MCF 10A (cell line): Measurements from ENCODE around the gene EMX1. TPM values are rescaled to one million over a fixed set of nuclear protein-coding genes. Genes with fewer than 3 reads are reported as not detected.

Source experiments
- BruUV-seq: library from RNA; stranded (reverse); fragments of 400-500 nt; replicated peaks from 2 replicates; lab custom pipeline; 2021; lab: Mats Ljungman, UMichigan
- CTCF ChIA-PET: fragments of 300-600 bp; sonication (Branson Sonifier 250); formaldehyde crosslinking; extraction: SDS; loops from one replicate; lab custom pipeline; 2021; ENCODE audit warnings: antibody characterized with exemption, inconsistent platforms; lab: Yijun Ruan, JAX
- POLR2A ChIA-PET: fragments of 300-600, 350-650 bp; sonication (Branson Sonifier 250); formaldehyde crosslinking; extraction: SDS; loops from one replicate; lab custom pipeline; 2020; ENCODE audit warnings: antibody characterized with exemption, inconsistent platforms; lab: Yijun Ruan, JAX
- DNase-seq: peaks from one replicate; pipeline ENCODE4 v3.0.0-alpha.2; 2018; ENCODE audit not compliant: unreplicated experiment
- H3K27ac Mint-ChIP-seq: one replicate; pipeline ENCODE4 v1.8.0; 2022; ENCODE audit warnings: mild to moderate bottlenecking, low read depth, mixed read lengths; ENCODE audit not compliant: unreplicated experiment
- H3K27me3 Mint-ChIP-seq: one replicate; pipeline ENCODE4 v1.8.0; 2022; ENCODE audit warnings: mixed read lengths; ENCODE audit not compliant: insufficient read depth, unreplicated experiment
- H3K36me3 Mint-ChIP-seq: one replicate; pipeline ENCODE4 v1.8.0; 2022; ENCODE audit warnings: mild to moderate bottlenecking, moderate library complexity, mixed read lengths; ENCODE audit not compliant: insufficient read depth, unreplicated experiment
- H3K4me1 Mint-ChIP-seq: one replicate; pipeline ENCODE4 v1.8.0; 2022; ENCODE audit warnings: mixed read lengths; ENCODE audit not compliant: insufficient read depth, unreplicated experiment
- H3K4me3 Mint-ChIP-seq: one replicate; pipeline ENCODE4 v1.8.0; 2022; ENCODE audit warnings: mild to moderate bottlenecking, moderate library complexity, mixed read lengths; ENCODE audit not compliant: unreplicated experiment
- H3K9me3 Mint-ChIP-seq: one replicate; pipeline ENCODE4 v1.8.0; 2022; ENCODE audit warnings: mixed read lengths; ENCODE audit not compliant: unreplicated experiment
- intact Hi-C: fragments of 100-400 bp; cut with micrococcal nuclease; formaldehyde crosslinking; loops from 2 replicates; pipeline ENCODE4 v1.14.1; 2022
- total RNA-seq: library from RNA; stranded (reverse); gene quantifications from 2 replicates; pipeline ENCODE4 v1.2.3, GENCODE V29; 2022
- TF ChIP-seq, protein P1 (sequence below): fragments of 200-600 bp; IDR thresholded peaks from one replicate; pipeline ENCODE4 v1.8.0; 2022; ENCODE audit warnings: antibody characterized with exemption, mild to moderate bottlenecking; ENCODE audit not compliant: unreplicated experiment

Gene EMX1
- total RNA-seq, 1 experiment from 2014 or later: not detected

DNA sequence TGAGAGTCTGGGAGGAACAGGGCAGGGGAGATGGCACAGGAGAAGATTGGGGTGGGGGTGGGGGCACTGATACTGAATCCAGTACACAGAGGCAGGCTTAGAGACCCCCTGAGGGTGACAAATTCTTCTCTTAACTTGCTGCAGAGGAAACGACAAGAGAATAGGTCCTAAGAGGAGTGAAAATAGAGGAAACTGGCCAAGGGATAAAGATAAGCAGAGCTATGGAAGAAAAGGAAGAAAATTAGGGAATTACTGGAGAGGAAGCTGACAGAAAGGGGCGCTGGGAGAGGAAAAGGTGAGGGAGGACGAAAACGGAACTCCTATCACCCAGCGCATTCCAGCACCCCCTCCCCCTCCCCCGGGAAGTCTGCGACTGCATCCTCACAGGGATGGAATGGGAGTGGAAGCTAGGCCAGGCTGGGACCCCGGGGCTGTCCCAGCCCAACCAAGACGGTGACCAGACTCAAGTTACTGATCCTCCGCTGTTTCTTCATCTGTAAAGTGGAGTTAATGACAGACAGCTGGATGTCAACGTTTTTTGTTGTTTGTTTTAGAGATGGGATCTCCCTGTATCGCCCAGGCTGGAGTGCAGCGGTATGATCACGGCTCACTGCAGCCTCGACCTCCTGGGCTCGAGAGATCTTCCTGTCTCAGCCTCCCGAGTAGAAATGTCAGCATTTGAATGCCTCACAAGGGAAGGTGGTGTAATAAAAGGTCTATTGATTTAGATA lies 2.6 kb upstream of the EMX1 start:
- Mint-ChIP-seq H3K36me3 (no peaks in the 10 kb centered on the region), H3K9me3 (no peaks in the 10 kb centered on the region), H3K4me3 (no peak overlapping the region), H3K27me3 (peaks cover 71% of the 10 kb centered on the region), H3K27ac (no peak overlapping the region), H3K4me1 (peaks cover 6% of the 10 kb centered on the region)
- TF ChIP-seq, protein P1, sequence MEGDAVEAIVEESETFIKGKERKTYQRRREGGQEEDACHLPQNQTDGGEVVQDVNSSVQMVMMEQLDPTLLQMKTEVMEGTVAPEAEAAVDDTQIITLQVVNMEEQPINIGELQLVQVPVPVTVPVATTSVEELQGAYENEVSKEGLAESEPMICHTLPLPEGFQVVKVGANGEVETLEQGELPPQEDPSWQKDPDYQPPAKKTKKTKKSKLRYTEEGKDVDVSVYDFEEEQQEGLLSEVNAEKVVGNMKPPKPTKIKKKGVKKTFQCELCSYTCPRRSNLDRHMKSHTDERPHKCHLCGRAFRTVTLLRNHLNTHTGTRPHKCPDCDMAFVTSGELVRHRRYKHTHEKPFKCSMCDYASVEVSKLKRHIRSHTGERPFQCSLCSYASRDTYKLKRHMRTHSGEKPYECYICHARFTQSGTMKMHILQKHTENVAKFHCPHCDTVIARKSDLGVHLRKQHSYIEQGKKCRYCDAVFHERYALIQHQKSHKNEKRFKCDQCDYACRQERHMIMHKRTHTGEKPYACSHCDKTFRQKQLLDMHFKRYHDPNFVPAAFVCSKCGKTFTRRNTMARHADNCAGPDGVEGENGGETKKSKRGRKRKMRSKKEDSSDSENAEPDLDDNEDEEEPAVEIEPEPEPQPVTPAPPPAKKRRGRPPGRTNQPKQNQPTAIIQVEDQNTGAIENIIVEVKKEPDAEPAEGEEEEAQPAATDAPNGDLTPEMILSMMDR: no peak
- no TSS peak for BruUV-seq
- no peak for DNase-seq
- POLR2A ChIA-PET: interaction anchor here (0.8 kb wide), 1 partner anchor 51 kb away, joined by 3 read pairs; no protein-coding TSS in a partner anchor
- intact Hi-C loops: no loop called here
- CTCF ChIA-PET: interaction anchor here (0.6 to 1.4 kb wide), 5 partner anchors 8 to 58 kb away, joined by 3 to 4 read pairs (median 3); no protein-coding TSS in a partner anchor

DNA sequence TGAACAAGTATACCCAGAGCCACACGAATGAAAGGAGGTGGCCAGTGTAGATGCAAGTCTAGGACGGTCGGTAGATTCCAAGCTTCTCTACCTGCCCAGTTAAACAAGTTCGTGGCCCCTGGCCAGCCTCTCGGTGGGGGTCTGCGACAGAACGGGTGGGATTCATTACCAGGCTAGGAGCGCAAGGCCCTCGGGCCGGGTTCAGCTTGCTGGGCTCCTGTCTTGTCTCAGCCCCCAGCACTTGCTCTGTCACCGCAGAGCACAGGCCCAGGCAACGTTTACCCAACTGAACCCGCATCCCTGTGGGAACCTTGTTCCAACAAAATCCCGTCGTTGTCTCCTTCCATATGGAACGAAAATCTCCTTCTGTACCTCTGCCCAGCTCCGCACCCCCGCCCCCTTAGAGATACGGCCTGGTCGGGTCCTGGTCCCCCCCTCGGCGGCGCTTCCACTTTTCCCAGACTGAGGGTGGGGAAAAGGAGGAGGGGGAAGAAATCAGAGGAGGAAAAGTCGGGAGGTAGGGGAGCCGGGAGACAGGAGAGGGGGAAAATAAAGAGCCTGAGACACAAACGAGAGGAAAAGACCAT lies 1.9 kb upstream of the EMX1 start:
- no peaks in the 10 kb centered on the region for H3K9me3 Mint-ChIP-seq
- H3K27me3 Mint-ChIP-seq: peaks cover 76% of the 10 kb centered on the region
- TF ChIP-seq, protein P1: no peak
- H3K4me1 Mint-ChIP-seq: peaks cover 6% of the 10 kb centered on the region
- BruUV-seq: no TSS peak
- ChIA-PET CTCF (interaction anchor here (0.6 to 1.6 kb wide), 4 partner anchors 7 to 262 kb away, joined by 3 to 5 read pairs (median 3); no protein-coding TSS in a partner anchor), POLR2A (interaction anchor here (0.8 kb wide), 1 partner anchor 52 kb away, joined by 3 read pairs; no protein-coding TSS in a partner anchor)
- no peak overlapping the region for H3K27ac Mint-ChIP-seq
- H3K4me3 Mint-ChIP-seq: peak overlapping the region; percentile 58
- H3K36me3 Mint-ChIP-seq: no peaks in the 10 kb centered on the region
- intact Hi-C loops: no loop called here
- no peak for DNase-seq

DNA sequence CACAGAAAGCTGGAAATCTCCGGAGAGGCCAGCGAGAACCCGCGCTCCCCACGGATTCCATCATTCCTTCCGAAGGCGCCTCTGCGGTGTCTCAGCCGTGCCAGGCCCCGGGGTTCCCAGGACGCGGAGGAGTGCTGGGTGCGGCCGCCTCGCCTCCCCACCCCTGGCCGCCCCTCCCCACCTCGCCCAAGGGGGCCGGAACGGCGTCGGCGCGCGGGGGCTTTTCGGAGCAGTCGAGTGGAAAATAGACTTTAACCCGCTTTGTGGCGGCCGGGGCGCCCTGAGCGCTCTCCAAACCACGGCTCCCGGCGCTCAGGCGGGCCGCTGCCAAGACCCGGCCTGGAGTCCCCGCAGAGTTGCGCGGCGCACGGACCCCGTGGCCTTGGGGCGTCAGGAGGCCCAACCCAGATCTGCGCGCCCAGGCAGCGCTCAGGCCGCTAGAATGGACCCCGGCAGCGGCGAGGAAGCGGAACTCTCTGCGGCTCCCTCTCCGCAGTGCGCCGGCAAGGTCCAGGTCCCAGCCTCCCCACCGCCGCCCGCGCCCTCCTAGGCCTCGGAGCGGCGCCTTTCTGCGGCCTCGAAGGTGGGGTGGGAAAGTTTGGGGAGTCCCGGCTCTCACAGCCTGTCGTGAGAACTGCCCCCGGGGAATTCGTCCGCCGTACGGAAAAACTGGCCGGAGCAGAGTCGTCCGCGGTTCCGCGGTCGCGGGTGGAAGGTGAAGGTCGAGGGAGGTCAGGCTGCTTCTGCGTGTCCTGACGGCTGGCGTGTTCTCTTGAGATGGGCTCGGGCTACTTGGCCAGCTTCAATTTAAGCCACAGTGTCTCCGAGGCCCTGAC lies 1.2 kb upstream of the EMX1 start:
- Mint-ChIP-seq H3K9me3 (no peaks in the 10 kb centered on the region), H3K36me3 (no peaks in the 10 kb centered on the region), H3K4me3 (peak overlapping the region; percentile 58), H3K4me1 (peaks cover 6% of the 10 kb centered on the region), H3K27ac (no peak overlapping the region), H3K27me3 (peaks cover 76% of the 10 kb centered on the region)
- TF ChIP-seq, protein P1: no peak
- POLR2A ChIA-PET: interaction anchor here (0.6 to 1.8 kb wide), 4 partner anchors 10 to 52 kb away, joined by 3 to 6 read pairs (median 3); partner anchors contain the start of gene SPR
- CTCF ChIA-PET: interaction anchor here (1.6 to 2.8 kb wide), 2 partner anchors 29 to 261 kb away, joined by 5 to 17 read pairs; partner anchors contain the start of gene SPR
- BruUV-seq: no TSS peak
- intact Hi-C loops: no loop called here
- DNase-seq: peak; percentile 24
